Measurements from ENCODE around the gene RCAN1.

The RCAN1 gene

DNA sequence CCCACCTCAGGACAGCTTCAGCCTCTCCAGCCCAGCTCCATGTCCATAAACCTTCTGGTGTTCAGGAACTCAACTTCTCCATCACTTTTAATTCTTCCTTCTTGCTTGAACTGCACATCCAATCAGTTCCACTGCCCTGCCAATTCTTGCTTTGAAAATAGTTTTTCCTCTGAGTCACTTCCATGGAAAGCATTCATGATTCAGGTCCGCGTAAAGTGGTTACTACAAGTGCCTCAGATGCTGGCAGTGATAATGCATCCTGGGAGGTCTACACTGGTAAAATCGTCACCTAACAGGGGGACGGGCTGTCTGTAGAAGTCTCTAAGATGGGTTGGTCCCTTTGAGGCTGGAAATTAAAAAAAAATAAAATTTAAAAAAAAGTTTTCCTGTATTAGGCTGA is 25.9 kb upstream of the RCAN1 start:
- no peaks in the 10 kb centered on the region for H3K36me3 Mint-ChIP-seq (ENCODE audit: low read depth)
- TF ChIP-seq, protein P1, sequence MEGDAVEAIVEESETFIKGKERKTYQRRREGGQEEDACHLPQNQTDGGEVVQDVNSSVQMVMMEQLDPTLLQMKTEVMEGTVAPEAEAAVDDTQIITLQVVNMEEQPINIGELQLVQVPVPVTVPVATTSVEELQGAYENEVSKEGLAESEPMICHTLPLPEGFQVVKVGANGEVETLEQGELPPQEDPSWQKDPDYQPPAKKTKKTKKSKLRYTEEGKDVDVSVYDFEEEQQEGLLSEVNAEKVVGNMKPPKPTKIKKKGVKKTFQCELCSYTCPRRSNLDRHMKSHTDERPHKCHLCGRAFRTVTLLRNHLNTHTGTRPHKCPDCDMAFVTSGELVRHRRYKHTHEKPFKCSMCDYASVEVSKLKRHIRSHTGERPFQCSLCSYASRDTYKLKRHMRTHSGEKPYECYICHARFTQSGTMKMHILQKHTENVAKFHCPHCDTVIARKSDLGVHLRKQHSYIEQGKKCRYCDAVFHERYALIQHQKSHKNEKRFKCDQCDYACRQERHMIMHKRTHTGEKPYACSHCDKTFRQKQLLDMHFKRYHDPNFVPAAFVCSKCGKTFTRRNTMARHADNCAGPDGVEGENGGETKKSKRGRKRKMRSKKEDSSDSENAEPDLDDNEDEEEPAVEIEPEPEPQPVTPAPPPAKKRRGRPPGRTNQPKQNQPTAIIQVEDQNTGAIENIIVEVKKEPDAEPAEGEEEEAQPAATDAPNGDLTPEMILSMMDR (IDR thresholded peaks at IDR 0.05; ENCODE audit: unreplicated experiment in 3 of 3) = no peak
- H3K4me1 Mint-ChIP-seq = no peaks in the 10 kb centered on the region
- peaks cover 3% of the 10 kb centered on the region for H3K27me3 Mint-ChIP-seq (ENCODE audit: low read depth)
- no peak overlapping the region for H3K4me3 Mint-ChIP-seq
- no peaks in the 10 kb centered on the region for H3K9me3 Mint-ChIP-seq
- H3K27ac Mint-ChIP-seq = no peak overlapping the region

DNA sequence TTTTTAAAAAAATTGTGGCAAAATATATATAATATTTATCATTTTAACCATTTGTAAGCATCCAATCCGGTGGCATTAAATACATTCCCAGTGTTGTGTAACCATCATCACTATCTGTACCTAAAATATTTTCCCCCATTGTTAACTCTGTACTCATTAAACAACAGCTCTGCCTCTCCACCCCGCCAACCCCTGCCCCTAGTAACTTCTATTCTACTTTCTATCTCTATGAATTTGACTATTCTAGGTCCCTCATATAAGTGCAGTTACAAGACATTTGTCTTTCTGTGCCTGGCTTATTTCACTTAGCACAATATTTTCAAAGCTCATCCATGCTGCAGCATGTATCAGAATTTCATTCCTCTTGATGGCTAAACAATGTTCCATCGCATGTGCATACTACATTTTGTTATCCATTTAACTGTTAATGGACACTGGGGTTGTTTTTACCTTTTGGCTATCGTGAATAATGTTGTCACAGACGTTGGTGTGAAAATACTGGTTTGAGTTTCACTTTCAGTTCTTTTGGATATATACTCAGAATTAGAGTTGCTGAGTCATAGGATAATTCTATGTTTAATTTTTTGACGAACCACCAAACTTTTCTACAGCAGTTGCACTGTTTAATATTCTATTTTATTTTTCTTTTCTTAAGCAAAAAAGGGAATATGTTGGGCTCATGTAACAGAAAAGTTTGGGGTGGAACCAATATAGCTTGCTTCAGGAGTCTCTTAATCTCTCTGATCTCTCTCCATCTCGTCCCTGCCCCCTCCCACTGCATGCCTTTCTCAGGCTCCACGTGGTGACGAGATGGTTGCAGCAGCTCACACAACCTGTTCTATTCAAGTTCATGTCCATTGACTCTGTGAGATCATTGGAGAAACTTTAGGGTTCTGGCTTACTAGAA is 25.2 kb upstream of the RCAN1 start:
- TF ChIP-seq, protein P1 (IDR thresholded peaks at IDR 0.05; ENCODE audit: unreplicated experiment in 3 of 3) = no peak
- H3K4me3 Mint-ChIP-seq = no peak overlapping the region
- H3K27ac Mint-ChIP-seq = no peak overlapping the region
- H3K27me3 Mint-ChIP-seq (ENCODE audit: low read depth) = peaks cover 3% of the 10 kb centered on the region
- no peaks in the 10 kb centered on the region for H3K4me1 Mint-ChIP-seq
- H3K36me3 Mint-ChIP-seq (ENCODE audit: low read depth) = no peaks in the 10 kb centered on the region
- no peaks in the 10 kb centered on the region for H3K9me3 Mint-ChIP-seq

DNA sequence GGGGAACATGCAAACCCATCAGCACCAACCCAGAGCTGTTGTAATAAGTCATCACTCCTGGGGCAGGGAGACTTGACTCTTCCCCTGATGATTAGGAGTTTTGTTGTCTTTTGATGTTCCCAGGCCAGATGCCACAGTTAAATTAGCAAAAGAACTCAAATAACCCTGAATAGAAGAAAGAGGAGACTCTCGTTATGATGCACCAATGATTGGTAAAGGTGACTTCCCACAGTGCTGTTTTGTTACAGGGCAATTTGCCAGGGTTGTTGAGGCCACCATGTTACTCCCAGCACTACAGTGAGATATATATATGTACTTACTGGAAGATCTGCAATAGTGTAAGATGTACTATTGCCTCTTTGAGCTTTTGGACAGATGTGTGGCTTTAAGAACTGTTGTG is 24.3 kb upstream of the RCAN1 start:
- H3K27ac Mint-ChIP-seq = no peak overlapping the region
- peaks cover 3% of the 10 kb centered on the region for H3K27me3 Mint-ChIP-seq (ENCODE audit: low read depth)
- H3K36me3 Mint-ChIP-seq (ENCODE audit: low read depth) = no peaks in the 10 kb centered on the region
- TF ChIP-seq, protein P1 (IDR thresholded peaks at IDR 0.05; ENCODE audit: unreplicated experiment in 3 of 3) = no peak
- H3K9me3 Mint-ChIP-seq = no peaks in the 10 kb centered on the region
- H3K4me1 Mint-ChIP-seq = no peaks in the 10 kb centered on the region
- no peak overlapping the region for H3K4me3 Mint-ChIP-seq

DNA sequence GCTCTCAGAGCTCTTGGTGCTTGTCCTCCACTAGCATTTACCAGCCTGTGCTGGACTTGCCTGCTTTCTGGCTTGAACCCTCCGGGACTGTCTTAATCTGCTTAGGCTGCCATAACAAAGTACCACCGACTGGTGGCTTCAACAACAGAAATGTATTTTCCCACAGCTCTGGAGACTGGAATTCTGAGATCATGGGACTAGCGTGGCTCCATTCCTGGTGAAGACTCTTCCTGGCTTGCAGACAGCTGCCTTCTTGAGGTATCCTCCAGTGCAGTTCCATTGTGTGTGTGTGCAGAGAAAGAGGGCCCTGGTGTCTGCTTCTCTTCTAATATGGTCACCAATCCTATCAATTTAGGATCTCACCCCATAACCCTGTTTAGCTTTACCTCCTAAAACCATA is 22.0 kb upstream of the RCAN1 start:
- Mint-ChIP-seq H3K27me3 (ENCODE audit: low read depth) (peaks cover 12% of the 10 kb centered on the region), H3K9me3 (no peaks in the 10 kb centered on the region), H3K27ac (no peak overlapping the region), H3K36me3 (ENCODE audit: low read depth) (no peaks in the 10 kb centered on the region), H3K4me3 (no peak overlapping the region), H3K4me1 (no peaks in the 10 kb centered on the region)
- TF ChIP-seq, protein P1 (IDR thresholded peaks at IDR 0.05; ENCODE audit: unreplicated experiment in 3 of 3) = no peak

DNA sequence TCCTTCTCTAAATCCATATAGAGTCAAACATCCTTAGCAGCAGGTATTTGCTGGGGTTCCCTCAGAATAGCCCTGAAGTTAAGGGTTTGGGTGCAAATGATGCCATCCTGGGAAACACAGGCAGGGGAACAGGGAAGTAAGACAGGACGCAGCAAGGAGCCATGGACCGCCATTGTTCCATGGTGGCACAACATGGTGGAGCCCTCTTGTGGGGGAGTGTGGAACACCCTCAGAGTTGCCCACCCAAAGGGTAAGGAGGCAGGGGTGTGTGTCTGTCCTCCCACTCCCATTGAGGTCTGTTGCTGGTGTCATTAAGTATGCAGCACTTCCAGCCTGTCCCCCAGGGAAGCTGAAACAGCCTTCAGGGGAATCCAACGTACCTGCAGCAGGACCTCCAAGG is 20.4 kb upstream of the RCAN1 start:
- no peaks in the 10 kb centered on the region for H3K9me3 Mint-ChIP-seq
- no peaks in the 10 kb centered on the region for H3K4me1 Mint-ChIP-seq
- no peak overlapping the region for H3K4me3 Mint-ChIP-seq

More for the DNA sequence above, 20.4 kb upstream of the RCAN1 start:
- no peak overlapping the region for H3K27ac Mint-ChIP-seq
- peaks cover 15% of the 10 kb centered on the region for H3K27me3 Mint-ChIP-seq (ENCODE audit: low read depth)
- TF ChIP-seq, protein P1 (IDR thresholded peaks at IDR 0.05; ENCODE audit: unreplicated experiment in 3 of 3) = no peak
- H3K36me3 Mint-ChIP-seq (ENCODE audit: low read depth) = no peaks in the 10 kb centered on the region

All from nephron (organoid).